ENCODE measurements around the gene LIX1.
A peak's percentile ranks its signal among the peaks of the same experiment; 100 is the strongest.
"Not testable (repeated sequence)": the region's sequence is repeated elsewhere in the genome, so short reads cannot be mapped to it uniquely, and the experiment has no call there.

LIX1 gene

GRCh38 chr5:97141031-97141430 lies 1.4 kb downstream of the LIX1 start:
- DNase-seq, result no peak

- DNase-seq, result not testable (repeated sequence)
These were observed 2.2 kb downstream of the LIX1 start for GRCh38 chr5:97140250-97140649.

- no peak for DNase-seq
These were observed 5.9 kb downstream of the LIX1 start for GRCh38 chr5:97136475-97136874.

GRCh38 chr5:97135868-97136267 lies 6.5 kb downstream of the LIX1 start:
- no peak for DNase-seq

GRCh38 chr5:97134634-97135033 lies 7.8 kb downstream of the LIX1 start:
- DNase-seq, result no peak

- no peak for DNase-seq
These were observed 9.3 kb downstream of the LIX1 start for GRCh38 chr5:97133101-97133500.

- DNase-seq, result no peak
These were observed 10.5 kb downstream of the LIX1 start for GRCh38 chr5:97131921-97132320.

- DNase-seq, result no peak
These were observed 11.2 kb downstream of the LIX1 start for GRCh38 chr5:97131139-97131710.

- no peak for DNase-seq
These were observed 14.7 kb downstream of the LIX1 start for GRCh38 chr5:97127727-97128126.

GRCh38 chr5:97125125-97125683 lies 17.2 kb downstream of the LIX1 start:
- DNase-seq, result no peak

GRCh38 chr5:97124335-97124734 lies 18.1 kb downstream of the LIX1 start:
- DNase-seq, result no peak

- DNase-seq, result no peak
These were observed 20.6 kb downstream of the LIX1 start for GRCh38 chr5:97121848-97122247.

GRCh38 chr5:97120195-97120594 lies 22.2 kb downstream of the LIX1 start:
- DNase-seq, result no peak

- no peak for DNase-seq
These were observed 23.4 kb downstream of the LIX1 start for GRCh38 chr5:97119007-97119390.

GRCh38 chr5:97118261-97119006 lies 24.0 kb downstream of the LIX1 start:
- no peak for DNase-seq

GRCh38 chr5:97115932-97116331 lies 26.5 kb downstream of the LIX1 start:
- DNase-seq, result no peak

GRCh38 chr5:97112230-97112629 lies 30.2 kb downstream of the LIX1 start:
- DNase-seq, result no peak

- DNase-seq, result no peak
These were observed 30.8 kb downstream of the LIX1 start for GRCh38 chr5:97111616-97112015.

- DNase-seq, result no peak
These were observed 31.4 kb downstream of the LIX1 start for GRCh38 chr5:97111004-97111403.

GRCh38 chr5:97107318-97107717 lies 35.1 kb downstream of the LIX1 start:
- no peak for DNase-seq

- DNase-seq, result no peak
These were observed 36.2 kb downstream of the LIX1 start for GRCh38 chr5:97106216-97106581.

- DNase-seq, result no peak
These were observed 36.8 kb downstream of the LIX1 start for GRCh38 chr5:97105501-97106215.

- DNase-seq, result peak; percentile 69 to 88
These were observed 40.4 kb downstream of the LIX1 start for GRCh38 chr5:97102010-97102470.
